Measurements from ENCODE around the gene SLC9A9. TPM values are rescaled to one million over a fixed set of nuclear protein-coding genes. Genes with fewer than 3 reads are reported as not detected.

SLC9A9 gene
- total RNA-seq, 2 experiments from 2014 or later: 12.2 TPM

GRCh38 chr3:143366672-143367071, 481.6 kb downstream of the SLC9A9 start:
- CTCF ChIA-PET: no interaction called here
- H3K4me1 Mint-ChIP-seq (ENCODE audit: low read depth): peaks cover 28% of the 10 kb centered on the region
- H3K27me3 Mint-ChIP-seq: no peaks in the 10 kb centered on the region
- H3K27me3 ChIP-seq (ENCODE audit: control insufficient read depth in 1 of 2, insufficient read depth in 2 of 2, low read length in 2 of 2): no peaks in the 10 kb centered on the region
- intact Hi-C loops (cut with DNase I, micrococcal nuclease): no loop called here
- peaks cover 10% of the 10 kb centered on the region for H3K36me3 Mint-ChIP-seq (ENCODE audit: low read depth)
- H3K4me3 Mint-ChIP-seq: no peak overlapping the region
- POLR2A ChIA-PET: no interaction called here
- no peak overlapping the region for H3K27ac ChIP-seq (ENCODE audit: low read depth in 1 of 2, low read length in 2 of 2)
- no peaks in the 10 kb centered on the region for H3K9me3 Mint-ChIP-seq
- H3K36me3 ChIP-seq (ENCODE audit: insufficient read depth, low read length): no peaks in the 10 kb centered on the region
- H3K4me1 ChIP-seq (ENCODE audit: insufficient read depth, low read length): peaks cover 6% of the 10 kb centered on the region
- TF ChIP-seq CTCF (IDR thresholded peaks at IDR 0.05): no peak
- no peaks in the 10 kb centered on the region for H3K9me3 ChIP-seq (ENCODE audit: control insufficient read depth in 1 of 2, insufficient read depth in 1 of 2, low read length in 2 of 2)
- H3K4me3 ChIP-seq (ENCODE audit: low read length): no peak overlapping the region
- ATAC-seq (ENCODE audit: poor library complexity): no peak
- H3K27ac Mint-ChIP-seq: no peak overlapping the region
- DNase-seq: no peak

GRCh38 chr3:143363949-143364348, 484.3 kb downstream of the SLC9A9 start:
- H3K27me3 Mint-ChIP-seq: no peaks in the 10 kb centered on the region
- ChIA-PET CTCF (no interaction called here), POLR2A (no interaction called here)
- Histone ChIP-seq H3K9me3 (ENCODE audit: control insufficient read depth in 1 of 2, insufficient read depth in 1 of 2, low read length in 2 of 2) (no peaks in the 10 kb centered on the region), H3K4me1 (ENCODE audit: insufficient read depth, low read length) (peaks cover 6% of the 10 kb centered on the region), H3K27me3 (ENCODE audit: control insufficient read depth in 1 of 2, insufficient read depth in 2 of 2, low read length in 2 of 2) (no peaks in the 10 kb centered on the region), H3K4me3 (ENCODE audit: low read length) (no peak overlapping the region), H3K27ac (ENCODE audit: low read depth in 1 of 2, low read length in 2 of 2) (no peak overlapping the region), H3K36me3 (ENCODE audit: insufficient read depth, low read length) (no peaks in the 10 kb centered on the region)
- no peak for ATAC-seq (ENCODE audit: poor library complexity)
- peaks cover 10% of the 10 kb centered on the region for H3K36me3 Mint-ChIP-seq (ENCODE audit: low read depth)
- H3K27ac Mint-ChIP-seq: no peak overlapping the region
- H3K4me3 Mint-ChIP-seq: no peak overlapping the region
- DNase-seq: no peak
- no peak for TF ChIP-seq CTCF (IDR thresholded peaks at IDR 0.05)
- no peaks in the 10 kb centered on the region for H3K9me3 Mint-ChIP-seq
- H3K4me1 Mint-ChIP-seq (ENCODE audit: low read depth): peaks cover 29% of the 10 kb centered on the region
- intact Hi-C loops (cut with DNase I, micrococcal nuclease): no loop called here

- ChIA-PET CTCF (no interaction called here), POLR2A (interaction anchor here (1.5 to 2.3 kb wide), 2 partner anchors 11 to 14 kb away, joined by 6 to 8 read pairs; no protein-coding TSS in a partner anchor)
- H3K4me1 Mint-ChIP-seq (ENCODE audit: low read depth): peaks cover 34% of the 10 kb centered on the region
- TF ChIP-seq CTCF (IDR thresholded peaks at IDR 0.05): no peak
- intact Hi-C loops (cut with DNase I, micrococcal nuclease): no loop called here
- Histone ChIP-seq H3K9me3 (ENCODE audit: control insufficient read depth in 1 of 2, insufficient read depth in 1 of 2, low read length in 2 of 2) (no peaks in the 10 kb centered on the region), H3K4me3 (ENCODE audit: low read length) (no peak overlapping the region), H3K4me1 (ENCODE audit: insufficient read depth, low read length) (peaks cover 6% of the 10 kb centered on the region), H3K27ac (ENCODE audit: low read depth in 1 of 2, low read length in 2 of 2) (no peak overlapping the region), H3K27me3 (ENCODE audit: control insufficient read depth in 1 of 2, insufficient read depth in 2 of 2, low read length in 2 of 2) (no peaks in the 10 kb centered on the region), H3K36me3 (ENCODE audit: insufficient read depth, low read length) (no peaks in the 10 kb centered on the region)
- ATAC-seq (ENCODE audit: poor library complexity): peak; percentile 74
- H3K4me3 Mint-ChIP-seq: peak overlapping the region; percentile 1
- H3K36me3 Mint-ChIP-seq (ENCODE audit: low read depth): peaks cover 10% of the 10 kb centered on the region
- no peaks in the 10 kb centered on the region for H3K27me3 Mint-ChIP-seq
- DNase-seq: peak in 2 of 14 experiments; percentile 13 to 21
- H3K27ac Mint-ChIP-seq: peak overlapping the region; percentile 68
- no peaks in the 10 kb centered on the region for H3K9me3 Mint-ChIP-seq
Measured at GRCh38 chr3:143363276-143363675, 485.0 kb downstream of the SLC9A9 start.

Data from CD4-positive, alpha-beta T cell (primary cell).